ENCODE measurements around the gene COBL. TPM values are rescaled to one million over a fixed set of nuclear protein-coding genes. Genes with fewer than 3 reads are reported as not detected.

The COBL gene
- total and polyA plus RNA-seq, 9 of the 15 experiments (the other 6 are each of a cell fraction or from before 2014, with no cell fraction given), result 0.01 to 2.4 (median 0.09) TPM; not detected in 3

GRCh38 chr7:51233374-51233773 lies 83.2 kb downstream of the COBL start (continued):
- peak; percentile 40; the same call in 1 of the 2 replicates for TF ChIP-seq ZFX (CRISPR knock-in tag; IDR thresholded peaks at IDR 0.05)
- TF ChIP-seq SMAD4 (CRISPR knock-in tag; conservative IDR thresholded peaks at IDR 0.05), result 0 out of 2 replicates have a peak, but pooled peaks have one; percentile 49
- no peak for TF ChIP-seq CREM (IDR thresholded peaks at IDR 0.05; ENCODE audit: low read depth)
- peak; percentile 28 for TF ChIP-seq MEIS2 (IDR thresholded peaks at IDR 0.05; ENCODE audit: partially characterized antibody)
- TF ChIP-seq CBX2 (IDR thresholded peaks at IDR 0.05; ENCODE audit: insufficient read depth, low read length, poor library complexity, severe bottlenecking), result no peak
- TF ChIP-seq ZKSCAN8 (CRISPR knock-in tag; IDR thresholded peaks at IDR 0.05), result no peak
- peak; percentile 61 for TF ChIP-seq RBBP5 (IDR thresholded peaks at IDR 0.05; ENCODE audit: borderline replicate concordance, insufficient read depth, low read length, poor library complexity, severe bottlenecking)
- no peak for TF ChIP-seq NR2C2 (CRISPR knock-in tag; IDR thresholded peaks at IDR 0.05)
- no peak for TF ChIP-seq NR2C2 (tag; IDR thresholded peaks at IDR 0.05)
- TF ChIP-seq HNRNPK (IDR thresholded peaks at IDR 0.05; ENCODE audit: low read depth, low read length, poor library complexity, severe bottlenecking), result no peak
- no peak for TF ChIP-seq NR0B1 (IDR thresholded peaks at IDR 0.05; ENCODE audit: partially characterized antibody)
- peak; percentile 40; the same call in 1 of the 2 replicates for TF ChIP-seq TEAD4 (IDR thresholded peaks at IDR 0.05; ENCODE audit: low read length)
- TF ChIP-seq TEAD4 (CRISPR knock-in tag; IDR thresholded peaks at IDR 0.05; ENCODE audit: borderline replicate concordance), result no peak
- 0 out of 2 replicates have a peak, but pooled peaks have one; percentile 25 for TF ChIP-seq ETV5 (CRISPR knock-in tag; IDR thresholded peaks at IDR 0.05; ENCODE audit: low read depth)
- TF ChIP-seq TAL1 (IDR thresholded peaks at IDR 0.05), result peak; percentile 57
- peak; percentile 76 for TF ChIP-seq CBFA2T3 (IDR thresholded peaks at IDR 0.05)
- no peak for TF ChIP-seq RBM34 (IDR thresholded peaks at IDR 0.05; ENCODE audit: borderline replicate concordance, insufficient read depth, low read length)
